CD4-positive, alpha-beta T cell treated with Interleukin-15 for 1 hour (primary cell): Measurements from ENCODE around the gene BET1.

Experiments
- DNase-seq: peaks from one replicate; pipeline ENCODE4 v3.0.0-alpha.2; 2020

BET1 gene

GRCh38 chr7:94011714-94012353, 7.7 kb upstream of the BET1 start:
- no peak for DNase-seq

DNA sequence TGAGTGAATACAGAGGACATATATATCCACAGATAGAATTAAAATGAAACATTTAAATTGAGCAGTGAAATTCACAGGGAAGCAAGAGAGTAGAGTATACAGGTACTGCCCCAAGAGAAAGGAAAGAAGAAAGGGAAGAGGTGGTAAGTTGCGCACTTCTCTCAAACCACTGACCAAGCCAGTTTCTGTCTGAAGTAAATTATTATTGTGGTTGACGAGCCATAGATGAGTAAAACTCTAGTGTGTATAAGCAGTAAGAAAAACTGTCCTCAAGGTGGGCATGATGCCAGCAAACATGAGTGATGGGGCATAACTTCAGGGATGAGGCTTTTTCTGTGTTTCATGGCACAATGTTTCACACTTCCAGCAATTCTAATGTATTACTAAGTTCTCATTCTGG, 4.4 kb upstream of the BET1 start:
- no peak for DNase-seq

- no peak for DNase-seq
Observed at GRCh38 chr7:94005753-94006152, 1.6 kb upstream of the BET1 start.

DNA sequence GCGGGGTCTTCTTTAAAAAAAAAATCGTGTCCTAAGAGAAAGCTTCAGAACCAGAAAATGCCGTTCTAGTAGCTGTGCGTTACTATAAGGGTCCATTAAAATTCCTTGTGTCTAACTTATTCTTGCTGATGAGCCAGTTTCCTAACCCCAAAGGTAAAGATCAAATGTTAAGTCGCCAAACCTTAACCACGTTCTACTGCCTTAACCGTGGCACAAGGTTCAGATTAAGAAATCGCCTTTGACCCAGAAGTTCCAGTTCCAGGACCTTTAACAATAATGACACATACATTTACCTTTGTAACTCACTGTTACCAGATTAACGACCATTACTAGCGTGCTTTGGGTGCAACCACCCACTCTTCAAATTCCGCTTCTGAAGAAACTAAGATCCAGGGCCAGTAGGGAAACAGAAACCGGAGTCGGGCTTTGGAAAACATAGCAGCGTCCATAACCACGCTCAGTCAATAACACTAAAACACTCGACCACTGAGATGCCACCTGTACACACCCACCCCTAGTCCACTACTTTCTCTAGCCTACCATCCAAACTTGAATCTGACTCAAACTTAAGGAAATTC, 620 bp downstream of the BET1 start:
- DNase-seq: no peak

GRCh38 chr7:94001396-94001795, 2.8 kb downstream of the BET1 start:
- DNase-seq: no peak

GRCh38 chr7:93997868-93998267, 6.3 kb downstream of the BET1 start:
- no peak for DNase-seq

- DNase-seq: no peak
Observed at GRCh38 chr7:93992421-93993110, 11.6 kb downstream of the BET1 start.

DNA sequence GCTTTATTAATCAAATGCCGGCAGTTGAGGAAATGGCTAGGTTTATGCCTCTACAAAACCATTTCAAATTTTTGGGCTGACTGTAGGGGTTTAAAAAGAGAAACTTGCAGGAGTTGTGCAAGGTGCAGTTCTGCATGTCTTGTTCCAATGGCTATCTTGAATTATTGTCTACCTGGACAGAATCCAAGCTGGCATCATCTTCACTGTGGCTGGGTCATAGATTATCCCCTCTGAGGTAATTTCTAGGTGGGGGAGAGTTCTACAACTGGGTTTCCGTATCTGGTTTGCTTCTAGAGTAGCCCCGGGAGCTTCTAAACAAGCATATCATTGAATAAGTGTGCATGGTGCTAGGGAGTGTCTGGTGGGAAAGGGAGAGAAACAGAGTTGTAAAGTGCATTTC, 16.9 kb downstream of the BET1 start:
- no peak for DNase-seq

GRCh38 chr7:93985101-93985500, 19.1 kb downstream of the BET1 start:
- DNase-seq: no peak

DNA sequence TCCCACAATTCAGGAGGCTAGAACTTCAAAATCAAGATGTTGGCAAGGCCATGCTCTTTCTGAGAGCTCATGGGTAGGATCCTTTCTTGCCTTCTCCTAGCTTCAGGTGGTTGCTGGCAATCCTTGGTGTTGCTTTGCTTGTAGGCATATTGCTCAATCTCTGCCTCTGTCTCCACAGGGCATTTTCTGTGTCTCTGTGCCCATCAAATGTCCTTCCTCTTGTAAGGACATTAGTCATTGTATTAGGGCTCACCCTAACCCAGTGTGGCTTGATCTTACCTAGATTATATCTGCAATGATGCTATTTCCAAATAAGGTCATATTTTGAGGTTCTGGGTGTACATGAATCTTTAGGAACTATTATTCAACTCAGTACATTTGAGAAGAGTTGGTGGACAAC, 20.1 kb downstream of the BET1 start:
- DNase-seq: no peak

DNA sequence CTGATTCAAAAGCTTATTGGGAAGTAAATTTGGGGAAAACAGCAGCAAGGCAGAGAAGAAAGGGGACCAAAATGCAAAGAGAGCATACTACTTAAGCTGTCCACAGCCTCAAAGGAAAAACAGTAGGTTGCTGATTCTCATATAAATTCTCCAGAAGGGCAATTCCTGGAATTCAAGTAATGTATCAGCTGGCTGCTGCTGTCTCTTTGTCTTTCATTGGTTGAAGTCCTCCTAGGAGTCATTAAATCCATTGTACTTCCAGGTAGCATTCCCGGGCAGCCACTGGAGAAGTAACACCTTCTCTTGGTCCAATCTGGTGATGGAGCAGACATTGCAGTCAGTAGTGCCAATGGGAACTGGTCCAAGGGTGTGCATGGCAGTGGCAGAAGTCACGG, 22.7 kb downstream of the BET1 start:
- DNase-seq: no peak

- DNase-seq: no peak
Observed at GRCh38 chr7:93980744-93981479, 23.2 kb downstream of the BET1 start.

DNA sequence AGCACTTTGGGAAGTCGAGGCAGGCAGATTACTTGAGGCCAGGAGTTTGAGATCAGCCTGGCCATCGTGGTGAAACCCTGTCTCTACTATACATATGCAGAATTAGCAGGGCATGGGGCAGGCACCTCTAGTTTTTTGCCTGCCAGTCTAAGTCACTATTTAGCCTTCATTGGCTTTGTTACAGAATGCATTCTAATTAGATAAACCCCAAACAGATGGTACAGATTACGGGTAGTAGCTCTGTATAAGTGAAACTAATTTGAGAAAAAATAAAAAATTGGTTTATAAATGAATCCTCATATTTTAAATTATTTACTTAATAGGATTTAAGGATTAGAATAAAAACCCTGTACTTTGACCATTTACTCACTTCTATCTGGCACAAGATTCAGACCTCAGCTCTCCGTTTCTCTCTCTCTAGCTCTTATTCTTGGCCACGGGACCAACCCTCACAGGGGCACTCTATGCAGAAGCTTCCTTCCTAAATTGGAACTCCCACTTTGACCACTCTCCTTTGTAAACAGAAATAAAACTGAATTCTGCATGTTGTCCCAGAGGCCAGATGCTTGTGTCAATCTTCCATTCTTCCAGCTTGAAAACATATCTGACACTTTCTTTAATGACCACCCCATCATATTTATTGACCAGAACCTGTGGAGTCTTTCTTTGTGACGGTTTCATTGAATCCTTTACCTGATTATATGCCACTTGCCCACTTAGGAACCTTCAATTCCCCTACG, 26.8 kb downstream of the BET1 start:
- no peak for DNase-seq

DNA sequence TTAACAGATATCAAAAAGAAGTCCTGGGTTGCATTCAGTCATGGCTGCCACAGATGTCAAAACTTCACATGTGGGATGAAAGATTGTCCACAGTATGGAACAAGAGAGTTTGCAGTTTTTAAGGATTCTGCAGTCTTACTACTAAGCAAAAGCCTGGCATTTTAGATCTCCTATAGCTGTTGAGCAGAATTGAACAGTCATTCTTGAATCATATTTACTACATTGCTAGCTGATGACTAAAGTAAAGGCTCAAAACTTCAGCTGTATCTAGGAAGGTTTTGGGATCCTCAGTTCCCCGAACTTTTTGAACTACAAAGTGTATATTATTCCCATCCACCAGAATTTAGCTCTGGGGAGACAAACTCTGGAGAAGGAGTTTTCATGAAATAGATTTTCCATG, 31.0 kb downstream of the BET1 start:
- DNase-seq: no peak

- no peak for DNase-seq
Observed at GRCh38 chr7:93972029-93972725, 32.0 kb downstream of the BET1 start.

- DNase-seq: no peak
Observed at GRCh38 chr7:93968911-93969620, 35.1 kb downstream of the BET1 start.

- no peak for DNase-seq
Observed at GRCh38 chr7:93964813-93965212, 39.3 kb downstream of the BET1 start.

DNA sequence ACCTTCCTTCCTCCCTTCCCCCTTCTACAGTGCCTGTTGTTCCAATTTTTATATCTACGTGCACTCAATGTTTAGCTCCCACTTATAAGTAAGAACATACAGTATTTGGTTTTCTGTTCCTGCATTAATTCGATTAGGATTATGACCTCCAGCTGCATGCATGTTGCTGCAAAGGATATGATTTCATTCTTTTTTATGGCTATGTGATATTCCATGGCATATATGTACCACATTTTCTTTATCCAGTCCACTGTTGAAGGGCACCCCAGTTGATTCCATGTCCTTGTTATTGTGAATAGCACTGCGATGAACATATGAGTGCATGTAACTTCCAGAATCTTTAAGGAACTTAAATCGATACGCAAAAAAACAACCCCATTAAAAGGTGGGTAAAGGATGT, 39.9 kb downstream of the BET1 start:
- no peak for DNase-seq

GRCh38 chr7:93960986-93961385, 43.2 kb downstream of the BET1 start:
- no peak for DNase-seq

GRCh38 chr7:93958651-93959050, 45.5 kb downstream of the BET1 start:
- no peak for DNase-seq

GRCh38 chr7:93958216-93958615, 45.9 kb downstream of the BET1 start:
- no peak for DNase-seq

- no peak for DNase-seq
Observed at GRCh38 chr7:93957767-93958166, 46.4 kb downstream of the BET1 start.
